ENCODE measurements around the gene PLEKHA5.
"Not testable (repeated sequence)": the region's sequence is repeated elsewhere in the genome, so short reads cannot be mapped to it uniquely, and the experiment has no call there.

Gene PLEKHA5

GRCh38 chr12:19351346-19351745 is 221.8 kb downstream of the PLEKHA5 start:
- in situ Hi-C loops (cut with HindIII; ENCODE audit: low pct_ligation_motif_present, low pct_unique_long_range_greater_than_20kb, low sequenced_read_pairs): no loop called here
- DNase-seq: no peak

DNA sequence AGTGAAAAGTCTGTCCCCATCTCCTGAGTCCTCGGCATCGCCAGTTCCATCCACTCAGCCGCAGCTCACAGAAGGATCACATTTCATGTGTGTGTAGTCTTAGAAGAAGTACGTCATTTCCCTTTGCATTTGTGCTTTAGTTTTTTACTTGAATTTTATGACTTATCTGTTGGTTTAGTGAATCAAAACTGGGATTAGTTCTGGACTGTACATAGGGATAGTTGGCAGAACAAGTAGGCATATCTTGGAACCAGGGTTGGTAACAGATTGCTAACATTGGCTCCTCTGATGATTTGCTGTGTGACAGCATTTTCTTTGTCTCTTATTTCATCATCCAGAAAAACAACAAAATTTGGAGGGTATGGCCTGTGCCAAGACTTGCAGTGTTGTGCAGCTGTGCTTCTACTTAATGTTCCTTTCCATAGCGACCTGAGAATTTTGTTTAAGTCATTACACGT is 240.2 kb downstream of the PLEKHA5 start:
- DNase-seq: no peak
- in situ Hi-C loops (cut with HindIII; ENCODE audit: low pct_ligation_motif_present, low pct_unique_long_range_greater_than_20kb, low sequenced_read_pairs): no loop called here

DNA sequence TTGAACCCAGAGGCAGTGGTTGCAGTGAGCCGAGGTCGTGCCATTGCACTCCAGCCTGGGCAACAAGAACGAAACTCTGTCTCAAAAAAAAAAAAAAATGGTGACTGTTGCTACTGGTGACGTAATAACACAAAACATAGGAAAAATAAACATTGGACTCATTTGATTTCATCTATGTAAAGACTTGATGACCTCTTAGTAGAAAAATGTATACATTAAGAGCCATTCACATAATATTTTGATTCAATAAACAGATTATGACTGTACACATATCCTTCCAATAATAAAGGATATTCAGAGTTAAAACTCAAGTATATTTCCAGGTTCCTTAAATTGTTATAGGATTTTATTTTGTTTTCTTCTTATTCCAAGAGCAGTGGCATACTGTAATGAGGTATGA is 244.1 kb downstream of the PLEKHA5 start:
- in situ Hi-C loops (cut with HindIII; ENCODE audit: low pct_ligation_motif_present, low pct_unique_long_range_greater_than_20kb, low sequenced_read_pairs): no loop called here
- no peak for DNase-seq

DNA sequence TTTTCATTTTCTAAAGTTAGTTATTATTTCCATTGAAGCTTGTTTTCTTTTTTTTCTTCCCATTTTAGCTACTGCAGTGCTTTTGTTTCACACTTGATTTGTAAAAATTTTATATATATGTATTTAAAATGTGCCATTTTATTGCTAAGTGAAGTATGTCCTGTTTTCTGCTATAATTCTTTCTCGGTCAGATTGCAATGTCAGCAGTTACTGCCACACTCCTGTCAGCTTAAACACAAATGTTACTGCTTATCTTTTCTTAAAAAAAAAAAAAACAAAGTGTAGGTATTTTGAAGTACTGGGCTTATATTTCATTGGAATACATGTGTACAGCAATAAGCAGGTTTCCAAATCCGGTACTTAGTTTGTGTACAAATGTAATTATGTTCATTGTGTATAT is 246.4 kb downstream of the PLEKHA5 start:
- in situ Hi-C loops (cut with HindIII; ENCODE audit: low pct_ligation_motif_present, low pct_unique_long_range_greater_than_20kb, low sequenced_read_pairs): no loop called here

DNA sequence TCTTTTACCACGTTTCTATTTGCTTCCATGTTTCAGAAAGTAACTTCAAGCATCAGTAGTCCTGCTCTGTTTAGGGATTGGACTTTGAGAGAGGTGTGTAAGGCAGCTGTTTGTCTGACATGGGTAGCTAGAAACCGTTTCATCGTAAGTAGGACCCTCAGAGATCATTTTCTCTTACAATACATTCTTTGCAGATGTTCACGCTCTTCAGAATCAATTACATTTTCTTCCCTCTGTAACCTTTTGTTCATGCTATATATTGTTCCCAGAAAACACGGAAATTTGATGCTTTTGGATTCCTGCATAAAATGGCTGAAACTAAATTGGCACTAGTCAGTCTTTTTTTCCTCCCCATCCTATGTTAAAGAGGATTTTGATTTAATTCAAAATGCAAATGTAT is 247.2 kb downstream of the PLEKHA5 start:
- no peak for DNase-seq
- in situ Hi-C loops (cut with HindIII; ENCODE audit: low pct_ligation_motif_present, low pct_unique_long_range_greater_than_20kb, low sequenced_read_pairs): no loop called here

More for the DNA sequence above, 246.4 kb downstream of the PLEKHA5 start:
- no peak for DNase-seq

DNA sequence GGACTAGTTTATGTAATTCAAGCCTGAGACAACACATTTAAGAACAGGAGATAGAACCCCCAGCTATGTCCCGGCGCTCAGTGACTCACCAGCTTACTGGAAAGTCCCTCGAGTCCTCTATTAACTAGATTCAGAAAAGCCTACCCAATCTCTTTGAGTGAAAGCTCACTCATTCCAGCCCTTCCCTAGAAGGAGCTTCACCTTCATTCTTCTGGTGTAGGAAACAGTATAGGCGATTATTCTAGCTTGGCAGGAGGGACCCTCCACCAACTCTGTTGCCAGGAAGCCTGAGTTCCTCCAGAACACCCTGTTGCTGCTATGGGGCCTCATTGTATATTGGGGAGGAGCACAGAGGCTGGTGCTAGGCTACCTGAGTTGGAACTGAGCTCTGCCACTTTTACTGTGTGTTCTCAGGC is 252.6 kb downstream of the PLEKHA5 start:
- peak; percentile 95 for DNase-seq
- in situ Hi-C loops (cut with HindIII; ENCODE audit: low pct_ligation_motif_present, low pct_unique_long_range_greater_than_20kb, low sequenced_read_pairs): no loop called here

DNA sequence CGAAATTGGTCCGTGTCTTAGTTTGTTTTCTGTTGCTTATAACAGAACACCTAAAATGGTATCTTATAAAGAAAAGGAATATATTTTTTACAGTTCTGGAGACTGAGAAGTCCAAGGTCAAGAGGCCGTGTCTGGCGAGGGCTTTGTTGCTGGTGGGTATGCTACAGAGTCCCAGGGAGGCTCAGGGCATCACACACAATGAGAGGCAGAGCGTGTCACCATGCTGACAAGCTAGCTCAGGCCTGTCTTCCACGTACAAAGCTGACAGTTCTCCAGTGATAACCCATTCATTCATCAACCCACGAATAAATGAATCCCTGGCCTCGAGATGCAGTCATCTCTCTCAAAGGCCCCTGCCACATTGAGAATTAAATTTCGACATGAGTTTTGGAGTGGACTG is 253.0 kb downstream of the PLEKHA5 start:
- DNase-seq: no peak
- in situ Hi-C loops (cut with HindIII; ENCODE audit: low pct_ligation_motif_present, low pct_unique_long_range_greater_than_20kb, low sequenced_read_pairs): no loop called here

- in situ Hi-C loops (cut with HindIII; ENCODE audit: low pct_ligation_motif_present, low pct_unique_long_range_greater_than_20kb, low sequenced_read_pairs): no loop called here
- DNase-seq: no peak
Measured at GRCh38 chr12:19387161-19387560, 257.6 kb downstream of the PLEKHA5 start.

GRCh38 chr12:19388131-19388549 is 258.6 kb downstream of the PLEKHA5 start:
- in situ Hi-C loops (cut with HindIII; ENCODE audit: low pct_ligation_motif_present, low pct_unique_long_range_greater_than_20kb, low sequenced_read_pairs): no loop called here
- no peak for DNase-seq

- in situ Hi-C loops (cut with HindIII; ENCODE audit: low pct_ligation_motif_present, low pct_unique_long_range_greater_than_20kb, low sequenced_read_pairs): no loop called here
- DNase-seq: no peak
Measured at GRCh38 chr12:19390051-19390598, 260.6 kb downstream of the PLEKHA5 start.

- in situ Hi-C loops (cut with HindIII; ENCODE audit: low pct_ligation_motif_present, low pct_unique_long_range_greater_than_20kb, low sequenced_read_pairs): not testable (repeated sequence)
Measured at GRCh38 chr12:19392644-19393043, 263.1 kb downstream of the PLEKHA5 start.

DNA sequence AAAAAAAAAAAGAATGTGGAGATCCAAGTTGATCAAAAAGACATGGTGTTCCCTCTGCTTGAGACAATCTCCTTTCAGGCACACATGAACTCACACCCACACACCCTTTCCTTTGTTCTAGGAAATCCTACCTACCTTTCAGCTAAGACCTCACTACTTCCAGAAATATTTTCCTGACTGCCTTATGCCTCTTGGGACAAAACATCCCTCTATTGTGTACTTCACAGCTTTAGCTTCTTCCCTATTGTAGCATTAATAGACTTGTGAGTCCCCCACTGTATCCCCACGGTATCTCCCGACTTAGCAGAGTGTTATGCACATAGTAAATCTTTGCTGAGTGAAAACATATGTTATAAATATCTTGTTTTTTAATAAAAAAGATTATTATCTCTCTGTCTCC is 264.9 kb downstream of the PLEKHA5 start:
- DNase-seq: no peak
- in situ Hi-C loops (cut with HindIII; ENCODE audit: low pct_ligation_motif_present, low pct_unique_long_range_greater_than_20kb, low sequenced_read_pairs): no loop called here

More at GRCh38 chr12:19392644-19393043, 263.1 kb downstream of the PLEKHA5 start:
- DNase-seq: not testable (repeated sequence)

- DNase-seq: no peak
- in situ Hi-C loops (cut with HindIII; ENCODE audit: low pct_ligation_motif_present, low pct_unique_long_range_greater_than_20kb, low sequenced_read_pairs): no loop called here
Measured at GRCh38 chr12:19397534-19397933, 268.0 kb downstream of the PLEKHA5 start.

GRCh38 chr12:19398376-19399363 is 269.1 kb downstream of the PLEKHA5 start:
- in situ Hi-C loops (cut with HindIII; ENCODE audit: low pct_ligation_motif_present, low pct_unique_long_range_greater_than_20kb, low sequenced_read_pairs): no loop called here
- no peak for DNase-seq

GRCh38 chr12:19400649-19401285 is 271.2 kb downstream of the PLEKHA5 start:
- in situ Hi-C loops (cut with HindIII; ENCODE audit: low pct_ligation_motif_present, low pct_unique_long_range_greater_than_20kb, low sequenced_read_pairs): not testable (repeated sequence)

GRCh38 chr12:19402211-19402610 is 272.7 kb downstream of the PLEKHA5 start:
- no peak for DNase-seq
- in situ Hi-C loops (cut with HindIII; ENCODE audit: low pct_ligation_motif_present, low pct_unique_long_range_greater_than_20kb, low sequenced_read_pairs): no loop called here

More at GRCh38 chr12:19400649-19401285, 271.2 kb downstream of the PLEKHA5 start:
- not testable (repeated sequence) for DNase-seq

DNA sequence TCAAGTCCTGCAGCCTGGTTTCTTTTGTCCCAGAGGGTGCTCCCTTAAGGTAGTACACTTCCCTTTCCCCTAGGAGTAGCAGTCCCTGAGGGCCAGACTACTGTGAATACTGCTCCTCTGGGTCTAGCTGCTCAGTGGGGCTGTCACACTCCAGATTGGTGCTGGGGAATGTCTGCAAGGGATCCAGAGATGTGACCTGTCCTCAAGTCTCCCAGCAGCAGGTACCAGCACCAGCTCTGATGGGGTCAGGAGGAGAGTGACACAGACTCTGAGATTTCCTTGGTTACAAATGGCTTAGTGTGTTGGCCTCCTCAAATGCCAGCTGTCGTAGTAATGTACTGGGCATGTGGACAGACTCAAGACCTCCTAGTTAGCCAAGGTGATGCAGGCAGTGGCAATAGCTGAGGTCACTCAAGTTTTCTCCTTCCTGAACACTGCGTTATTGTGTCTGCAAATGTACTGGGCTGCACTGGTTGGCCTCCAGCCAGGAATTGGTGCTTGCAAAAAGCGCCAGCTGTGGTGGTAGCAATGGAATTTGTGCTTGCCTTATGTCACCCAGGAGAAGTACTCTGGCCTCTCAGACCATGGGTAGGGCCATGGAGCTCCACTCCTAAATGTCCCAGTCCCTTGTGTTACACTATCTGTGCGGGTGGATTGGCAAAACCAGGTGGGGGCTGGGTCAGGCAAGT is 273.4 kb downstream of the PLEKHA5 start:
- in situ Hi-C loops (cut with HindIII; ENCODE audit: low pct_ligation_motif_present, low pct_unique_long_range_greater_than_20kb, low sequenced_read_pairs): no loop called here
- no peak for DNase-seq

GRCh38 chr12:19404242-19404880 is 274.8 kb downstream of the PLEKHA5 start:
- DNase-seq: no peak
- in situ Hi-C loops (cut with HindIII; ENCODE audit: low pct_ligation_motif_present, low pct_unique_long_range_greater_than_20kb, low sequenced_read_pairs): no loop called here

Data from ACHN (cell line).